ENCODE measurements around the gene PHAF1. TPM values are rescaled to one million over a fixed set of nuclear protein-coding genes. Genes with fewer than 3 reads are reported as not detected.

PHAF1 gene
- total RNA-seq, 1 experiment from 2014 or later: 19.2 TPM

- Histone ChIP-seq H3K27ac (ENCODE audit: low read depth, low read length) (no peak overlapping the region), H3K36me3 (ENCODE audit: control insufficient read depth in 1 of 2, insufficient read depth in 2 of 2, low read length in 2 of 2) (peaks cover 14 to 18% of the 10 kb centered on the region in 2 experiments; a peak in 3 of 4 replicates), H3K27me3 (ENCODE audit: insufficient read depth, low read length) (no peaks in the 10 kb centered on the region), H4K20me1 (ENCODE audit: insufficient read depth) (no peaks in the 10 kb centered on the region), H3K4me1 (ENCODE audit: control insufficient read depth in 1 of 2, insufficient read depth in 2 of 2, low read length in 2 of 2) (no peaks in the 10 kb centered on the region), H3K4me3 (replicated peaks in 1 of 2; ENCODE audit: low read depth in 1 of 2, low read length in 2 of 2) (no peak overlapping the region), H3K4me2 (ENCODE audit: low read length) (no peak overlapping the region), H2AFZ (ENCODE audit: low read depth, low read length, poor library complexity, severe bottlenecking) (no peak overlapping the region), H3K9ac (ENCODE audit: low read length) (no peak overlapping the region), H3K79me2 (ENCODE audit: insufficient read depth, low read length) (0 out of 2 replicates have a peak, but pooled peaks cover 3% of the 10 kb centered on the region), H3K9me2 (ENCODE audit: insufficient read depth) (no peaks in the 10 kb centered on the region), H3K9me3 (ENCODE audit: control insufficient read depth in 1 of 2, insufficient read depth in 1 of 2, low read depth in 1 of 2, low read length in 2 of 2) (no peaks in the 10 kb centered on the region)
- ATAC-seq (no peak), DNase-seq (ENCODE audit: low read depth, low spot score) (no peak)
- no TSS peak for BruUV-seq (replicated peaks)
- no peak for TF ChIP-seq SP1 (IDR thresholded peaks at IDR 0.05; ENCODE audit: low read depth)
- TF ChIP-seq MAX (IDR thresholded peaks at IDR 0.05): no peak
- no peak for TF ChIP-seq SRF (IDR thresholded peaks at IDR 0.05; ENCODE audit: low read depth)
- TF ChIP-seq POLR2AphosphoS5 (IDR thresholded peaks at IDR 0.05; ENCODE audit: low read depth, low read length): no peak
- TF ChIP-seq ZNF274 (IDR thresholded peaks at IDR 0.05; ENCODE audit: low read depth, low read length): no peak
- TF ChIP-seq ATF3 (IDR thresholded peaks at IDR 0.05): no peak
- no peak for TF ChIP-seq EZH2 (IDR thresholded peaks at IDR 0.05)
- TF ChIP-seq EGR1 (IDR thresholded peaks at IDR 0.05; ENCODE audit: low read depth): no peak
- no peak for TF ChIP-seq ELF1 (IDR thresholded peaks at IDR 0.05; ENCODE audit: borderline replicate concordance, low read depth)
- no peak for TF ChIP-seq YY1 (IDR thresholded peaks at IDR 0.05; ENCODE audit: extremely low read depth, insufficient replicate concordance, low read depth, low read length)
- TF ChIP-seq CEBPB (IDR thresholded peaks at IDR 0.05; ENCODE audit: low read depth): no peak
- TF ChIP-seq REST (IDR thresholded peaks at IDR 0.05; ENCODE audit: low read depth): no peak
- no peak for TF ChIP-seq SIN3A (IDR thresholded peaks at IDR 0.05; ENCODE audit: low read depth)
- no peak for TF ChIP-seq EZH2phosphoT487 (IDR thresholded peaks at IDR 0.05; ENCODE audit: borderline replicate concordance)
- TF ChIP-seq CBX3 (IDR thresholded peaks at IDR 0.05; ENCODE audit: low read depth): no peak
- no peak for TF ChIP-seq TCF7L2 (IDR thresholded peaks at IDR 0.05; ENCODE audit: borderline replicate concordance, extremely low read depth, insufficient read depth, insufficient read length)
- no peak for TF ChIP-seq ZFX (IDR thresholded peaks at IDR 0.05)
- no peak for TF ChIP-seq POLR2A (IDR thresholded peaks at IDR 0.05; ENCODE audit: borderline replicate concordance, extremely low read depth, insufficient read depth, insufficient read length)
- no peak for TF ChIP-seq CTCF (IDR thresholded peaks at IDR 0.05 in 2 of 3, conservative IDR thresholded peaks at IDR 0.05 in 1 of 3; ENCODE audit: borderline replicate concordance in 1 of 3, insufficient read depth in 1 of 3, low read depth in 2 of 3, low read length in 2 of 3)
- ChIA-PET CTCF (no interaction called here), RAD21 (ENCODE audit: low non-redundant PET in 1 of 2, low total read pairs in 2 of 2, uncharacterized antibody in 2 of 2, unreplicated experiment in 2 of 2) (no interaction called here), POLR2A (no interaction called here)
- intact Hi-C loops (cut with micrococcal nuclease): no loop called here
These were observed 19.1 kb downstream of the PHAF1 start for GRCh38 chr16:67128887-67129286.
